T-helper 2 cell treated with Interferon-gamma antibody and Interleukin-4, amounts not matched to agents 5 μg/mL and 100 μg/mL, for 36 hours (primary cell): Measurements from ENCODE around the gene ASPRV1.
A peak's percentile ranks its signal among the peaks of the same experiment; 100 is the strongest.

Experiments used
- DNase-seq: peaks from one replicate; pipeline ENCODE4 v3.0.0; 2021; ENCODE audit warnings: low spot score
- H3K27ac Mint-ChIP-seq: one replicate; pipeline ENCODE4 v1.8.0; 2021; ENCODE audit warnings: mild to moderate bottlenecking, mixed read lengths
- H3K27me3 Mint-ChIP-seq: one replicate; pipeline ENCODE4 v1.8.0; 2021; ENCODE audit warnings: low read depth, mixed read lengths
- H3K36me3 Mint-ChIP-seq: one replicate; pipeline ENCODE4 v1.8.0; 2021; ENCODE audit warnings: low read depth, mixed read lengths
- H3K4me1 Mint-ChIP-seq: one replicate; pipeline ENCODE4 v1.8.0; 2021; ENCODE audit warnings: low read depth, mixed read lengths
- H3K4me3 Mint-ChIP-seq: one replicate; pipeline ENCODE4 v1.8.0; 2022; ENCODE audit warnings: mild to moderate bottlenecking, moderate library complexity, mixed read lengths
- H3K9me3 Mint-ChIP-seq: one replicate; pipeline ENCODE4 v1.8.0; 2021; ENCODE audit warnings: mixed read lengths

ASPRV1 gene

GRCh38 chr2:69995511-69995910 lies 34.1 kb upstream of the ASPRV1 start:
- Mint-ChIP-seq H3K27me3 (no peaks in the 10 kb centered on the region), H3K9me3 (no peaks in the 10 kb centered on the region), H3K27ac (no peak overlapping the region), H3K36me3 (peaks cover 13% of the 10 kb centered on the region), H3K4me3 (no peak overlapping the region), H3K4me1 (peaks cover 5% of the 10 kb centered on the region)
- DNase-seq = no peak

DNA sequence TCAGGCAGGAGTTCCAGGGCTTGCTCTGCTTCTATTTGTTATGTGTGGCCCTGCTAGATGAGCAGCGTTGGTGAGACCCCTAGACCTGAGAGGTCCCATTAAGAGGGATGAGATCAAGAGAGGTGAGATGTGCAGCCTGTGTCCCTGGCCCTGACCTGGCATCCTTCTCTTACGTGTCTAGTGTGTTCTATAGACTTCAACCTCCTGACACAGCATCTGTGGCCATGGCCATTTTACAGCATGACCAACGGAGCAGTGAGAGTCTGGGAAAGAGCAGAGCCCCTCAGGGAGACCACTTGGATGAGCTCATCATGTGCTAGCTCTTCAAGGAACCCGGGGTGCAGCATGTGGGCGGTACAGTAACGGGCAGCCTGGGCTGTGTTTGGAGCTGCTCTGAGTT lies 32.7 kb upstream of the ASPRV1 start:
- H3K4me3 Mint-ChIP-seq = no peak overlapping the region
- H3K9me3 Mint-ChIP-seq = no peaks in the 10 kb centered on the region
- DNase-seq = no peak
- H3K27ac Mint-ChIP-seq = no peak overlapping the region
- peaks cover 13% of the 10 kb centered on the region for H3K36me3 Mint-ChIP-seq
- peaks cover 5% of the 10 kb centered on the region for H3K4me1 Mint-ChIP-seq
- no peaks in the 10 kb centered on the region for H3K27me3 Mint-ChIP-seq

- no peaks in the 10 kb centered on the region for H3K27me3 Mint-ChIP-seq
- peaks cover 13% of the 10 kb centered on the region for H3K36me3 Mint-ChIP-seq
- no peak overlapping the region for H3K27ac Mint-ChIP-seq
- no peaks in the 10 kb centered on the region for H3K9me3 Mint-ChIP-seq
- no peak overlapping the region for H3K4me3 Mint-ChIP-seq
- DNase-seq = no peak
- H3K4me1 Mint-ChIP-seq = peaks cover 5% of the 10 kb centered on the region
These were observed 32.3 kb upstream of the ASPRV1 start for GRCh38 chr2:69993708-69994107.

GRCh38 chr2:69993048-69993565 lies 31.7 kb upstream of the ASPRV1 start:
- peaks cover 7% of the 10 kb centered on the region for H3K4me1 Mint-ChIP-seq
- no peaks in the 10 kb centered on the region for H3K27me3 Mint-ChIP-seq
- H3K9me3 Mint-ChIP-seq = no peaks in the 10 kb centered on the region
- no peak for DNase-seq
- no peak overlapping the region for H3K4me3 Mint-ChIP-seq
- H3K27ac Mint-ChIP-seq = no peak overlapping the region
- peaks cover 13% of the 10 kb centered on the region for H3K36me3 Mint-ChIP-seq

- Mint-ChIP-seq H3K9me3 (no peaks in the 10 kb centered on the region), H3K27ac (peak overlapping the region; percentile 52), H3K36me3 (peaks cover 13% of the 10 kb centered on the region), H3K4me3 (no peak overlapping the region), H3K27me3 (no peaks in the 10 kb centered on the region), H3K4me1 (peaks cover 7% of the 10 kb centered on the region)
- DNase-seq = no peak
These were observed 31.0 kb upstream of the ASPRV1 start for GRCh38 chr2:69992310-69993047.

DNA sequence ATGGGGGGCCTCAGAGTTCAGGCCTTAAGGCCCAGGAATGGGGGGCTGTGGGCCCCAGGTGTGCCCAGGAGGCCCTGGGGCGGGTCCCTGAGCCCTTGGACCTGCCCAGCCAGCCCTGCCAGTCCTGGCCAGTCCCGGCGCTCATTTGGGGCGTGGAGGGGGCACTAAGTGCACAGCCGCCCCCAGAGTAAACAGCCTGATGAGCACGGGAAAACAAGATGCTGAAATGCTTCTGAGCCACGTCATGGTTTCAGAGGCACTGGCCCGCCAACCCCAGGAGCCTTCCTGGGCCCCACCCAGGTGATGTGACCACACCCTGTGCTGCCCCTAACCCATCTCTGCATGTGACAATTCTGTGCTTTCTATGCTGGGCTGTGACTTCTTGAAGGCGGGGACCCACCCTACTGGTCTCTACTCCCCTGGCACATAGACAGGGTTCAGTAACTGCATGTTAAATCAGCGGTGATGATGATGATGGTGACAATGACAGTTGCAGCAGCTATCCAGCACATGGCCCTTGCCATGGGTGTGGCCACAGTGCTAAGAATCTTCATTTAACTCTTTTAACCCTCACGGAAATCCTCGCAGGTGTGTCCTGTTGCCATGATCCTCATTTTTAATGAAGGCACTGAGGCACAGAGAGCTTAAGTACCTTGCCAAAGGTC lies 28.1 kb upstream of the ASPRV1 start:
- peaks cover 5% of the 10 kb centered on the region for H3K36me3 Mint-ChIP-seq
- no peak for DNase-seq
- peaks cover 3% of the 10 kb centered on the region for H3K4me1 Mint-ChIP-seq
- no peaks in the 10 kb centered on the region for H3K9me3 Mint-ChIP-seq
- H3K27me3 Mint-ChIP-seq = no peaks in the 10 kb centered on the region
- no peak overlapping the region for H3K4me3 Mint-ChIP-seq
- no peak overlapping the region for H3K27ac Mint-ChIP-seq

DNA sequence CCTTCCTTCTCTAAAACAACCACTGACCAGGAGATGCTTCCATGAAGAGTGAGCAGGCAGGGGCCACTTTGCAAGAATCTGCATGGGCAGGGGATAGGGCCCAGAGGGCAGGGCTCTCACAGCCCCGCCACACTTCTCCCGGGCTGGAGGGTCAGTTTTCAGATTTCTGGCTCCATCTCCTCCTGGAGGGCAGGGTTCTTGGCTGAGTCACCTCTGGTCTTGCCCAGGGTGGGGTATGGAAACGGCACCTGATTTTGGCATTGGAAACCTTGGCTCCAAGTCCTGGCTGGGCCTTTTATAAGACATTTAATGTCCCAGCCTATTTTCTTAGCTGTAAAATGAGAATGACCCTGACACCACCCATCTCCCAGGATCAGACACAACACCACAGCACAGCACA lies 27.6 kb upstream of the ASPRV1 start:
- no peak overlapping the region for H3K4me3 Mint-ChIP-seq
- no peak overlapping the region for H3K27ac Mint-ChIP-seq
- H3K4me1 Mint-ChIP-seq = peaks cover 3% of the 10 kb centered on the region
- H3K27me3 Mint-ChIP-seq = no peaks in the 10 kb centered on the region
- H3K36me3 Mint-ChIP-seq = peaks cover 5% of the 10 kb centered on the region
- DNase-seq = no peak
- no peaks in the 10 kb centered on the region for H3K9me3 Mint-ChIP-seq

DNA sequence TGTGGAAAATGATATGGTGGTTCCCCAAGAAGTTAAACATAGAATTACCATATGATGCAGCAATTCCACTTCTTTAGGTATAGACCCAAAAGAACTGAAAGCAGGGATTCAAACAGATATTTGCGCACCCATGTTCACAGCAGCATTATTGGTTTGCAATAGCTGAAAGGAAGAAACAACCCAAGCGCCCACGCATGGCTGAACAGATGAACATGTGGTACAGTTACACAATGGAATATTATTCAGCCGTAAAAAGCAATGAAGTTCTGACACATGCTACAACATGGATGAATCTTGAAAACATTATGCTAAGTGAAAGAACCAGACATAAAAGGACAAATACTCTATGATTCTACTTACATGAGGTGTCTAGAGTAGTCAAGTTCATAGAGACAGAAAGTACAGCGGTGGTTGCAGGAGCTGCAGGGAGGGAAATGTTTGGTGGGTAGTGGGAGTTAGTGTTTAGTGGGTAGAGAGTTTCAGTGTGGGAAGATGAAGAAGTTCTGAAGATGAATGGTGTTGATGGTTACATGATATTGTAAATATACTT lies 26.7 kb upstream of the ASPRV1 start:
- no peak overlapping the region for H3K4me3 Mint-ChIP-seq
- H3K27ac Mint-ChIP-seq = no peak overlapping the region
- H3K9me3 Mint-ChIP-seq = no peaks in the 10 kb centered on the region
- H3K4me1 Mint-ChIP-seq = peaks cover 3% of the 10 kb centered on the region
- no peaks in the 10 kb centered on the region for H3K36me3 Mint-ChIP-seq
- DNase-seq = no peak
- no peaks in the 10 kb centered on the region for H3K27me3 Mint-ChIP-seq

- Mint-ChIP-seq H3K4me1 (peaks cover 3% of the 10 kb centered on the region), H3K4me3 (no peak overlapping the region), H3K9me3 (no peaks in the 10 kb centered on the region), H3K27ac (no peak overlapping the region), H3K36me3 (no peaks in the 10 kb centered on the region), H3K27me3 (no peaks in the 10 kb centered on the region)
- DNase-seq = no peak
These were observed 25.3 kb upstream of the ASPRV1 start for GRCh38 chr2:69986691-69987090.

DNA sequence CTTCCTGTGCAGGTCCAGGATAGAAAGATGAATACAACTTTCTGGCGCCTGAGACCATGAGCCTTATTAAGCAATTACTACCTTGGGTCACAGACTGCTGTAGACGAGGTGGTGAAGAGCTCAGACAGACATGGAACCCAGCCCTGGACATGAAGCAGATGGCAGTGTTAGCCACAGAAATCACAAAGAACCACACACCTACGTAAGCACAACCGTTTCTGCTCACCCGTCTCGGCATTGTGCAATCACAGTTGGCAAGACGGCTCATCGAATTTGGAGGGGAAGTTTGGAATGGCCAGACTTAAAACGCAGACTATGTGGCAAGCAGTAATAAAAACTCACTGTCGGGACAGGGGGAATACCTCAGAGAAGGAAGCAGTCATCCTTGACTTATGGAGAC lies 24.3 kb upstream of the ASPRV1 start:
- no peak overlapping the region for H3K27ac Mint-ChIP-seq
- DNase-seq = no peak

DNA sequence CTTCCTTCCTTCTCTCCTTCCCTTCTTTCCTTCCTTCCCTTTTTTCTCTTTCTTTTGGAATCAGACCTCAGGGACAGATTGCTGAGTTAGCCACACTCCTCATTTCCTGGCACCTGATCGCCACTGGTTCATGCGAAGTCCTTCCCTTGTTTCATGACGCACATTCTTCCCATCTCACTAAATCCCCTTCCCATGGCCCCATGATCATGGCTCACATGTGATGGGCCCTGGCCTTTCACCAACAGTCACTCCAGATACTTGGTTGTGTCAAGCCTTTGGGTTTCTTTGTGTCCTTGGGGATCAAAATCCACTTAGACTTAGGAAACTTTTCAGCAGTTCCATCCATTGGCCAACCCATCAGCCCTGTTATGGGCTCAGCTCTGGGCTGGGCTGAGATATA lies 23.8 kb upstream of the ASPRV1 start:
- Mint-ChIP-seq H3K4me1 (peaks cover 3% of the 10 kb centered on the region), H3K4me3 (no peak overlapping the region), H3K27me3 (no peaks in the 10 kb centered on the region), H3K36me3 (no peaks in the 10 kb centered on the region), H3K9me3 (no peaks in the 10 kb centered on the region), H3K27ac (no peak overlapping the region)
- no peak for DNase-seq

More for the DNA sequence above, 24.3 kb upstream of the ASPRV1 start:
- Mint-ChIP-seq H3K4me1 (peaks cover 3% of the 10 kb centered on the region), H3K36me3 (no peaks in the 10 kb centered on the region), H3K4me3 (no peak overlapping the region), H3K9me3 (no peaks in the 10 kb centered on the region), H3K27me3 (no peaks in the 10 kb centered on the region)

GRCh38 chr2:69983392-69983966 lies 22.0 kb upstream of the ASPRV1 start:
- DNase-seq = no peak
- Mint-ChIP-seq H3K4me3 (no peak overlapping the region), H3K27me3 (no peaks in the 10 kb centered on the region), H3K27ac (no peak overlapping the region), H3K36me3 (no peaks in the 10 kb centered on the region), H3K4me1 (peaks cover 3% of the 10 kb centered on the region), H3K9me3 (no peaks in the 10 kb centered on the region)

DNA sequence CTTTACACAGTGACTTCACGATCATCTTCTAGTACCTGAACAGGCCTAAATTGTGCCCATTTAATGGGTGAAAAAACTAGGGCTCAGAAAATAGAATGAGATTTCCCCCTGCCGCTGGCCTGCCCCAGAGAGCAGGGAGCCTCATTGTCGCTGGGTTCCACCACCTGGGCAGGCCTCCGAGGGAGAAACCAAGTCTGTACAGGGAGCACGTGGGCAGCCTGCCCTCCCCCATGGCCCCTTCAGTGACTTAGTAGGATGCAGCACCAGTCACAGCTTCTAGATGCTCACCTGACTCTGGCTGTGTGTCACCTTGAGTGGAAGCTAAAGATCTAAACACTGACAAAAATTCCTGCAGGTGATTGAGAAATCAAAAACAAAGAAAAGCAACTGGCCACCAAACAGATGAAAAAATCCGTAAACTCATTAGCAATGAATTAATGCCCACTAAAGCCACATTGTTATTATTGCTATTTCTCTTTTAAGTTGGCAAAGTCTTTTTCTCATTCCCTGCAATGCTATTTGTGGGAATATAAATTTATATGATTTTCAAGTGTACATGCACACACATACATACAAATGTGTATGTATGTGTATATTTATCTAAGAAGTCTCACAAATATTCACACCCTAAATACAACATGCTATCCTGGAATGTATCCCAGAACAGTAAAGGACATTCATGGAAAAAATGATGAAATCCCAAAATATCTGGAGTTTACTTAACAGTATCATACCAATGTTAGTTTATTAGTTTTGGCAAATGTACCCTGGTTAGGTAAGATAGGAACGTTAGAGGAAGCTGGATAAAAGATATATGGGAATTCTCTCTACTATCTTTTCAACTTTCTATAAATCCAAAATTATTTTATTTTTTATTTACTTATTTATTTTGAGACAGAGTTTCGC lies 18.7 kb upstream of the ASPRV1 start:
- Mint-ChIP-seq H3K27ac (no peak overlapping the region), H3K27me3 (no peaks in the 10 kb centered on the region), H3K4me3 (no peak overlapping the region), H3K36me3 (no peaks in the 10 kb centered on the region), H3K9me3 (no peaks in the 10 kb centered on the region), H3K4me1 (peaks cover 16% of the 10 kb centered on the region)
- no peak for DNase-seq
